Camera-type eye (tissue), 1 donor: Measurements from ENCODE around the gene GPX8. TPM values are rescaled to one million over a fixed set of nuclear protein-coding genes. Genes with fewer than 3 reads are reported as not detected.

Experiments used
- total RNA-seq: library from RNA; depleted of rRNA; stranded (reverse); fragments of >200 nt; gene quantifications from one replicate; pipeline ENCODE4 v1.2.3, GENCODE V29; 2014

Gene GPX8
- 58.7 TPM for total RNA-seq

GRCh38 chr5:55159763-55160492, at the start of gene GPX8:
TSS of gene GPX8 (plus strand) at chr5:55160171. CDS start at chr5:55160193, 22 bp downstream.

GRCh38 chr5:55172937-55173686, 13.1 kb downstream of the GPX8 start, which contains the start of gene CDC20B:
TSS of gene CDC20B (minus strand) at chr5:55173177. CDS start at chr5:55173000, 177 bp downstream.

Other genes with a start within 250 kb of the GPX8 start
- gene ESM1, start 174.6 kb upstream of the GPX8 start, total RNA-seq = 3.6 TPM
- gene GZMK, start 135.9 kb upstream of the GPX8 start, total RNA-seq = 0.33 TPM
- gene GZMA, start 57.5 kb upstream of the GPX8 start, total RNA-seq = 1.2 TPM
- 0.38 TPM for gene CDC20B, start 13.0 kb downstream of the GPX8 start, total RNA-seq
- gene MCIDAS, start 67.1 kb downstream of the GPX8 start, total RNA-seq = not detected
- gene CCNO, start 73.4 kb downstream of the GPX8 start, total RNA-seq = 0.27 TPM
- 50.7 TPM for gene DHX29, start 147.5 kb downstream of the GPX8 start, total RNA-seq
- gene MTREX, start 147.8 kb downstream of the GPX8 start, total RNA-seq = 130 TPM